Activated naive CD4-positive, alpha-beta T cell treated with anti-CD3 and anti-CD28 coated beads, Interleukin-2, amount 10 ng/mL, durations not matched to agents 7 days and 5 days (primary cell): Measurements from ENCODE around the gene PTPRE.

Experiments
- CTCF ChIA-PET: fragments of 350-600 bp; sonication (Branson Sonifier 250); formaldehyde crosslinking; loops from one replicate; lab custom pipeline; 2021; ENCODE audit warnings: antibody characterized with exemption; lab: Charles Lee
- DNase-seq: peaks from one replicate; pipeline ENCODE4 v3.0.0-alpha.2; 2020
- H3K27ac Mint-ChIP-seq: one replicate; pipeline ENCODE4 v1.8.0; 2021; ENCODE audit warnings: mild to moderate bottlenecking, moderate library complexity, mixed read lengths
- H3K27me3 Mint-ChIP-seq: one replicate; pipeline ENCODE4 v1.8.0; 2021; ENCODE audit warnings: mild to moderate bottlenecking, mixed read lengths
- H3K36me3 Mint-ChIP-seq: one replicate; pipeline ENCODE4 v1.8.0; 2021; ENCODE audit warnings: mixed read lengths
- H3K4me1 Mint-ChIP-seq: one replicate; pipeline ENCODE4 v1.8.0; 2021; ENCODE audit warnings: mixed read lengths
- H3K4me3 Mint-ChIP-seq: one replicate; pipeline ENCODE4 v1.8.0; 2021; ENCODE audit warnings: mild to moderate bottlenecking, moderate library complexity, mixed read lengths
- H3K9me3 Mint-ChIP-seq: one replicate; pipeline ENCODE4 v1.8.0; 2021; ENCODE audit warnings: mixed read lengths

The PTPRE gene

GRCh38 chr10:127934383-127934782, 27.5 kb downstream of the PTPRE start:
- CTCF ChIA-PET, result no interaction called here
- Mint-ChIP-seq H3K27ac (no peak overlapping the region), H3K27me3 (peaks cover 5% of the 10 kb centered on the region), H3K36me3 (no peaks in the 10 kb centered on the region), H3K9me3 (no peaks in the 10 kb centered on the region), H3K4me1 (no peaks in the 10 kb centered on the region), H3K4me3 (no peak overlapping the region)
- no peak for DNase-seq

- H3K4me3 Mint-ChIP-seq, result no peak overlapping the region
- no peak overlapping the region for H3K27ac Mint-ChIP-seq
- H3K27me3 Mint-ChIP-seq, result peaks cover 12% of the 10 kb centered on the region
- CTCF ChIA-PET, result no interaction called here
- no peaks in the 10 kb centered on the region for H3K4me1 Mint-ChIP-seq
- H3K36me3 Mint-ChIP-seq, result no peaks in the 10 kb centered on the region
- DNase-seq, result no peak
- H3K9me3 Mint-ChIP-seq, result no peaks in the 10 kb centered on the region
Observed at GRCh38 chr10:127935071-127935561, 28.2 kb downstream of the PTPRE start.

- CTCF ChIA-PET, result interaction anchor here (0.7 to 1.8 kb wide), 2 partner anchors 9 to 39 kb away, joined by 3 to 4 read pairs; no protein-coding TSS in a partner anchor
- Mint-ChIP-seq H3K4me1 (no peaks in the 10 kb centered on the region), H3K4me3 (no peak overlapping the region), H3K9me3 (no peaks in the 10 kb centered on the region), H3K36me3 (no peaks in the 10 kb centered on the region), H3K27ac (no peak overlapping the region), H3K27me3 (peaks cover 25% of the 10 kb centered on the region)
- DNase-seq, result no peak
Observed at GRCh38 chr10:127937069-127937468, 30.2 kb downstream of the PTPRE start.

GRCh38 chr10:127937915-127938463, 31.1 kb downstream of the PTPRE start:
- Mint-ChIP-seq H3K4me3 (no peak overlapping the region), H3K27ac (no peak overlapping the region), H3K9me3 (no peaks in the 10 kb centered on the region), H3K36me3 (no peaks in the 10 kb centered on the region), H3K4me1 (no peaks in the 10 kb centered on the region), H3K27me3 (peaks cover 21% of the 10 kb centered on the region)
- no peak for DNase-seq
- CTCF ChIA-PET, result interaction anchor here (0.8 to 1.8 kb wide), 2 partner anchors 38 to 74 kb away, joined by 4 read pairs; no protein-coding TSS in a partner anchor

- DNase-seq, result no peak
- Mint-ChIP-seq H3K4me3 (no peak overlapping the region), H3K36me3 (no peaks in the 10 kb centered on the region), H3K27ac (no peak overlapping the region), H3K9me3 (no peaks in the 10 kb centered on the region), H3K27me3 (peaks cover 20% of the 10 kb centered on the region), H3K4me1 (no peaks in the 10 kb centered on the region)
- CTCF ChIA-PET, result interaction anchor here (1.2 kb wide), 1 partner anchor 71 kb away, joined by 3 read pairs; no protein-coding TSS in a partner anchor
Observed at GRCh38 chr10:127939786-127940330, 33.0 kb downstream of the PTPRE start.

GRCh38 chr10:127940866-127941640, 34.1 kb downstream of the PTPRE start:
- CTCF ChIA-PET, result interaction anchor here (1.2 to 1.8 kb wide), 2 partner anchors 9 to 70 kb away, joined by 3 to 4 read pairs; no protein-coding TSS in a partner anchor
- no peaks in the 10 kb centered on the region for H3K36me3 Mint-ChIP-seq
- H3K9me3 Mint-ChIP-seq, result no peaks in the 10 kb centered on the region
- H3K27ac Mint-ChIP-seq, result no peak overlapping the region
- no peak for DNase-seq
- H3K4me3 Mint-ChIP-seq, result no peak overlapping the region
- H3K4me1 Mint-ChIP-seq, result peaks cover 4% of the 10 kb centered on the region
- H3K27me3 Mint-ChIP-seq, result peaks cover 20% of the 10 kb centered on the region

- Mint-ChIP-seq H3K4me3 (no peak overlapping the region), H3K9me3 (no peaks in the 10 kb centered on the region), H3K36me3 (no peaks in the 10 kb centered on the region), H3K27ac (no peak overlapping the region), H3K27me3 (peaks cover 20% of the 10 kb centered on the region), H3K4me1 (peaks cover 4% of the 10 kb centered on the region)
- DNase-seq, result no peak
- CTCF ChIA-PET, result interaction anchor here (1.8 kb wide), 1 partner anchor 11 kb away, joined by 4 read pairs; no protein-coding TSS in a partner anchor
Observed at GRCh38 chr10:127942811-127943210, 35.9 kb downstream of the PTPRE start.

GRCh38 chr10:127943336-127943910, 36.5 kb downstream of the PTPRE start:
- H3K4me1 Mint-ChIP-seq, result peaks cover 4% of the 10 kb centered on the region
- no peaks in the 10 kb centered on the region for H3K9me3 Mint-ChIP-seq
- peaks cover 20% of the 10 kb centered on the region for H3K27me3 Mint-ChIP-seq
- no peak overlapping the region for H3K4me3 Mint-ChIP-seq
- H3K36me3 Mint-ChIP-seq, result no peaks in the 10 kb centered on the region
- no peak overlapping the region for H3K27ac Mint-ChIP-seq
- CTCF ChIA-PET, result no interaction called here
- no peak for DNase-seq

- no peak for DNase-seq
- CTCF ChIA-PET, result no interaction called here
- H3K4me1 Mint-ChIP-seq, result peaks cover 4% of the 10 kb centered on the region
- H3K9me3 Mint-ChIP-seq, result no peaks in the 10 kb centered on the region
- H3K27me3 Mint-ChIP-seq, result peaks cover 20% of the 10 kb centered on the region
- H3K27ac Mint-ChIP-seq, result no peak overlapping the region
- H3K36me3 Mint-ChIP-seq, result no peaks in the 10 kb centered on the region
- no peak overlapping the region for H3K4me3 Mint-ChIP-seq
Observed at GRCh38 chr10:127944256-127944655, 37.4 kb downstream of the PTPRE start.

GRCh38 chr10:127945341-127945758, 38.4 kb downstream of the PTPRE start:
- no peaks in the 10 kb centered on the region for H3K9me3 Mint-ChIP-seq
- peaks cover 4% of the 10 kb centered on the region for H3K4me1 Mint-ChIP-seq
- H3K4me3 Mint-ChIP-seq, result no peak overlapping the region
- H3K27me3 Mint-ChIP-seq, result peaks cover 10% of the 10 kb centered on the region
- H3K36me3 Mint-ChIP-seq, result no peaks in the 10 kb centered on the region
- CTCF ChIA-PET, result interaction anchor here (0.9 to 1.4 kb wide), 2 partner anchors 9 to 118 kb away, joined by 3 read pairs; no protein-coding TSS in a partner anchor
- no peak overlapping the region for H3K27ac Mint-ChIP-seq
- no peak for DNase-seq

- Mint-ChIP-seq H3K27ac (no peak overlapping the region), H3K4me1 (peaks cover 4% of the 10 kb centered on the region), H3K36me3 (no peaks in the 10 kb centered on the region), H3K9me3 (no peaks in the 10 kb centered on the region), H3K4me3 (no peak overlapping the region), H3K27me3 (peaks cover 3% of the 10 kb centered on the region)
- DNase-seq, result no peak
- CTCF ChIA-PET, result interaction anchor here (0.9 to 1.4 kb wide), 2 partner anchors 9 to 118 kb away, joined by 3 read pairs; no protein-coding TSS in a partner anchor
Observed at GRCh38 chr10:127945948-127946711, 39.2 kb downstream of the PTPRE start.

- DNase-seq, result no peak
- Mint-ChIP-seq H3K9me3 (no peaks in the 10 kb centered on the region), H3K27ac (no peak overlapping the region), H3K27me3 (no peaks in the 10 kb centered on the region), H3K36me3 (no peaks in the 10 kb centered on the region), H3K4me1 (peaks cover 4% of the 10 kb centered on the region), H3K4me3 (no peak overlapping the region)
- CTCF ChIA-PET, result no interaction called here
Observed at GRCh38 chr10:127947211-127947610, 40.3 kb downstream of the PTPRE start.

GRCh38 chr10:127948791-127949190, 41.9 kb downstream of the PTPRE start:
- Mint-ChIP-seq H3K4me1 (peaks cover 4% of the 10 kb centered on the region), H3K9me3 (no peaks in the 10 kb centered on the region), H3K27ac (no peak overlapping the region), H3K36me3 (no peaks in the 10 kb centered on the region), H3K4me3 (no peak overlapping the region), H3K27me3 (no peaks in the 10 kb centered on the region)
- CTCF ChIA-PET, result no interaction called here
- no peak for DNase-seq
